ENCODE results near the gene PKNOX2. TPM values are rescaled to one million over a fixed set of nuclear protein-coding genes. Genes with fewer than 3 reads are reported as not detected.

Gene PKNOX2
- total and polyA plus RNA-seq, 2 of the 4 experiments (the other 2 are of a cell fraction): 0.72 to 2.3 TPM

- dilution Hi-C loops (cut with HindIII; ENCODE audit: low sequenced_read_pairs, unreplicated experiment) (no loop called here), in situ Hi-C loops (cut with MboI; ENCODE audit: low sequenced_read_pairs) (no loop called here), intact Hi-C loops (cut with micrococcal nuclease) (no loop called here)
- Histone ChIP-seq H2BK15ac (ENCODE audit: low read depth, low read length) (no peak overlapping the region), H3K18ac (ENCODE audit: low read depth, low read length) (no peak overlapping the region), H4K5ac (ENCODE audit: low read depth, low read length) (no peak overlapping the region), H2BK20ac (ENCODE audit: low read depth, low read length) (no peak overlapping the region), H3K4me1 (ENCODE audit: control insufficient read depth, insufficient read depth, low read length) (no peaks in the 10 kb centered on the region; the same call in 1 of the 2 replicates), H3K9me3 (ENCODE audit: control insufficient read depth, insufficient read depth, low read length) (no peaks in the 10 kb centered on the region), H4K91ac (ENCODE audit: insufficient read depth, low read depth, low read length) (no peak overlapping the region), H3K4ac (ENCODE audit: low read depth, low read length) (no peak overlapping the region), H3K9ac (ENCODE audit: low read depth, low read length) (no peak overlapping the region), H2BK5ac (ENCODE audit: low read depth, low read length, poor library complexity, severe bottlenecking) (no peak overlapping the region), H3K27me3 (ENCODE audit: control insufficient read depth, insufficient read depth, low read length) (peaks cover 11% of the 10 kb centered on the region), H2BK120ac (ENCODE audit: low read depth, low read length) (no peak overlapping the region), H3K56ac (ENCODE audit: extremely low read depth, insufficient read depth, low read length) (no peak overlapping the region), H3K14ac (replicated peaks; ENCODE audit: low read depth, low read length) (no peak overlapping the region), H3K9me1 (ENCODE audit: insufficient read depth, low read length) (0 out of 2 replicates have a peak, but pooled peaks cover 4% of the 10 kb centered on the region), H2AFZ (replicated peaks; ENCODE audit: low read length, poor library complexity) (no peak overlapping the region), H3K27ac (ENCODE audit: insufficient read depth, low read length) (no peak overlapping the region), H3K4me3 (ENCODE audit: insufficient read depth, low read depth, low read length) (no peak overlapping the region), H3K23ac (ENCODE audit: low read depth, low read length) (no peak overlapping the region), H2AK9ac (replicated peaks; ENCODE audit: low read depth, low read length, poor library complexity) (no peak overlapping the region), H4K8ac (ENCODE audit: low read depth in 2 of 2, low read length in 2 of 2) (no peak overlapping the region), H4K20me1 (ENCODE audit: insufficient read depth, low read length) (no peaks in the 10 kb centered on the region), H3K79me1 (ENCODE audit: low read depth in 1 of 2, low read length in 2 of 2) (no peaks in the 10 kb centered on the region), H3K4me2 (ENCODE audit: low read depth, low read length) (no peak overlapping the region), H2AK5ac (ENCODE audit: low read depth, low read length) (no peak overlapping the region), H3K36me3 (ENCODE audit: control insufficient read depth, insufficient read depth, low read length) (no peaks in the 10 kb centered on the region)
- ATAC-seq (ENCODE audit: low read depth) (peak; percentile 58), DNase-seq (peak; percentile 32)
- ChIA-PET CTCF (interaction anchor here (0.6 kb wide), 1 partner anchor 152 kb away, joined by 4 read pairs; no protein-coding TSS in a partner anchor), POLR2A (ENCODE audit: unreplicated experiment) (no interaction called here)
- BruUV-seq (replicated peaks): no TSS peak
- TF ChIP-seq MXI1 (IDR thresholded peaks at IDR 0.05; ENCODE audit: borderline replicate concordance, low read depth, low read length) (no peak), CHD1 (IDR thresholded peaks at IDR 0.05; ENCODE audit: low read depth, low read length) (no peak), RCOR1 (IDR thresholded peaks at IDR 0.05; ENCODE audit: insufficient replicate concordance, low read length) (no peak), MAFK (IDR thresholded peaks at IDR 0.05; ENCODE audit: low read depth, low read length) (no peak), RAD21 (IDR thresholded peaks at IDR 0.05; ENCODE audit: low read length) (no peak), BHLHE40 (IDR thresholded peaks at IDR 0.05; ENCODE audit: low read depth, low read length) (no peak), MAZ (IDR thresholded peaks at IDR 0.05; ENCODE audit: borderline replicate concordance, low read depth, low read length) (no peak)
- no CpG with 5 or more reads among the region's 5 CpGs for WGBS, 2 experiments (ENCODE audit: extremely low coverage in 2 of 2, insufficient read length in 1 of 2)
Measured at GRCh38 chr11:125290263-125290662, 125.7 kb downstream of the PKNOX2 start.

Data from IMR-90 (cell line).